ENCODE data around the gene KIF5B. TPM values are rescaled to one million over a fixed set of nuclear protein-coding genes. Genes with fewer than 3 reads are reported as not detected.

KIF5B gene
- total and polyA plus RNA-seq, 2 of the 4 experiments (the other 2 are of a cell fraction), result 33.5 to 68.5 TPM

DNA sequence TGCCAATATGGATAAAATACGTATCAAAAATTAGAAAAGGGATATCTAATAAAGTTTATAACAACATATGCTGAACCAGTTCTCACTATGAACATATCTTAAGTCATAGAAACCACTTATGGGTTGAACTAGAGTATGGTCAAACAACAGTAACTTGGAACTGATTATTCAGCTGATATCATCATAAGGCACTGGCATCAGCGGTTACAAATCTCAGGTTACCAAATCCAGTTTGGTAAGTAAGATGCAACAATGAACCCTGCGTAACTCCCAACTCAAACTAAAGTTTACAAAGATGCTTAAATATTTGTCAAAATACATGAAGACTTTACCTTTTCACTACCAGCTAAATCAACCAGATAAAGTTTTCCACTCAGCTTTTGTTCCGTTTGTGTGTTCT, 19.3 kb downstream of the KIF5B start:
- dilution Hi-C loops (cut with HindIII; ENCODE audit: low sequenced_read_pairs, unreplicated experiment) (no loop called here), intact Hi-C loops (cut with micrococcal nuclease) (no loop called here), in situ Hi-C loops (cut with MboI; ENCODE audit: low sequenced_read_pairs) (no loop called here)
- H3K27ac ChIP-seq (ENCODE audit: insufficient read depth, low read length), result no peak overlapping the region
- H3K4me3 ChIP-seq (ENCODE audit: insufficient read depth, low read depth, low read length), result no peak overlapping the region
- H4K5ac ChIP-seq (ENCODE audit: low read depth, low read length), result no peak overlapping the region
- no peak overlapping the region for H3K4me2 ChIP-seq (ENCODE audit: low read depth, low read length)
- H2BK20ac ChIP-seq (ENCODE audit: low read depth, low read length), result no peak overlapping the region
- H3K56ac ChIP-seq (ENCODE audit: extremely low read depth, insufficient read depth, low read length), result no peak overlapping the region
- ChIA-PET POLR2A (ENCODE audit: unreplicated experiment) (no interaction called here), CTCF (no interaction called here)
- H3K18ac ChIP-seq (ENCODE audit: low read depth, low read length), result no peak overlapping the region
- no peak overlapping the region for H2AK5ac ChIP-seq (ENCODE audit: low read depth, low read length)
- no peak overlapping the region for H3K23ac ChIP-seq (ENCODE audit: low read depth, low read length)
- H2AK9ac ChIP-seq (replicated peaks; ENCODE audit: low read depth, low read length, poor library complexity), result no peak overlapping the region
- no peak for DNase-seq
- H3K36me3 ChIP-seq (ENCODE audit: control insufficient read depth, insufficient read depth, low read length), result peaks cover 31% of the 10 kb centered on the region
- no peaks in the 10 kb centered on the region for H3K27me3 ChIP-seq (ENCODE audit: control insufficient read depth, insufficient read depth, low read length)
- no TSS peak for BruUV-seq (replicated peaks)
- no peak overlapping the region for H3K14ac ChIP-seq (replicated peaks; ENCODE audit: low read depth, low read length)
- H4K91ac ChIP-seq (ENCODE audit: insufficient read depth, low read depth, low read length), result no peak overlapping the region
- no peak overlapping the region for H2AFZ ChIP-seq (replicated peaks; ENCODE audit: low read length, poor library complexity)
- H3K4ac ChIP-seq (ENCODE audit: low read depth, low read length), result no peak overlapping the region
- H2BK120ac ChIP-seq (ENCODE audit: low read depth, low read length), result no peak overlapping the region
- peaks cover 3% of the 10 kb centered on the region; the same call in 1 of the 2 replicates for H3K9me1 ChIP-seq (ENCODE audit: insufficient read depth, low read length)
- WGBS, 2 experiments (ENCODE audit: extremely low coverage in 2 of 2, insufficient read length in 1 of 2), result 100% methylated on average over 1 of the region's 4 CpGs; no CpG with 5 or more reads in 1 of the 2 experiments
- TF ChIP-seq FOS (IDR thresholded peaks at IDR 0.05; ENCODE audit: low read depth, low read length) (no peak), RFX5 (IDR thresholded peaks at IDR 0.05; ENCODE audit: low read depth, low read length) (no peak), MAZ (IDR thresholded peaks at IDR 0.05; ENCODE audit: borderline replicate concordance, low read depth, low read length) (no peak), CHD1 (IDR thresholded peaks at IDR 0.05; ENCODE audit: low read depth, low read length) (no peak), SMC3 (IDR thresholded peaks at IDR 0.05; ENCODE audit: low read depth, low read length) (no peak), CEBPB (IDR thresholded peaks at IDR 0.05; ENCODE audit: low read depth, low read length) (no peak), NFE2L2 (IDR thresholded peaks at IDR 0.05; ENCODE audit: low read depth, low read length) (no peak), BHLHE40 (IDR thresholded peaks at IDR 0.05; ENCODE audit: low read depth, low read length) (no peak), RAD21 (IDR thresholded peaks at IDR 0.05; ENCODE audit: low read length) (no peak), RCOR1 (IDR thresholded peaks at IDR 0.05; ENCODE audit: insufficient replicate concordance, low read length) (no peak), POLR2A (IDR thresholded peaks at IDR 0.05; ENCODE audit: low read depth, low read length) (no peak), MAFK (IDR thresholded peaks at IDR 0.05; ENCODE audit: low read depth, low read length) (no peak), MXI1 (IDR thresholded peaks at IDR 0.05; ENCODE audit: borderline replicate concordance, low read depth, low read length) (no peak), ELK1 (IDR thresholded peaks at IDR 0.05; ENCODE audit: borderline replicate concordance, low read depth, low read length) (no peak), CTCF (conservative IDR thresholded peaks at IDR 0.05; ENCODE audit: low read depth, low read length) (no peak)
- TF ChIP-seq, protein P1, sequence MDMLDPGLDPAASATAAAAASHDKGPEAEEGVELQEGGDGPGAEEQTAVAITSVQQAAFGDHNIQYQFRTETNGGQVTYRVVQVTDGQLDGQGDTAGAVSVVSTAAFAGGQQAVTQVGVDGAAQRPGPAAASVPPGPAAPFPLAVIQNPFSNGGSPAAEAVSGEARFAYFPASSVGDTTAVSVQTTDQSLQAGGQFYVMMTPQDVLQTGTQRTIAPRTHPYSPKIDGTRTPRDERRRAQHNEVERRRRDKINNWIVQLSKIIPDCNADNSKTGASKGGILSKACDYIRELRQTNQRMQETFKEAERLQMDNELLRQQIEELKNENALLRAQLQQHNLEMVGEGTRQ (IDR thresholded peaks at IDR 0.05; ENCODE audit: low read depth, low read length), result no peak
- no peak overlapping the region for H3K9ac ChIP-seq (ENCODE audit: low read depth, low read length)
- peaks cover 5 to 35% of the 10 kb centered on the region in 2 experiments; a peak in 3 of 4 replicates for H3K79me1 ChIP-seq (ENCODE audit: low read depth in 1 of 2, low read length in 2 of 2)
- H2BK15ac ChIP-seq (ENCODE audit: low read depth, low read length), result no peak overlapping the region
- H4K8ac ChIP-seq (ENCODE audit: low read depth in 2 of 2, low read length in 2 of 2), result no peak overlapping the region
- H4K20me1 ChIP-seq (ENCODE audit: insufficient read depth, low read length), result peaks cover 34% of the 10 kb centered on the region
- H2BK5ac ChIP-seq (ENCODE audit: low read depth, low read length, poor library complexity, severe bottlenecking), result no peak overlapping the region
- no peak for ATAC-seq (ENCODE audit: low read depth)
- H3K9me3 ChIP-seq (ENCODE audit: control insufficient read depth, insufficient read depth, low read length), result no peaks in the 10 kb centered on the region
- peaks cover 7% of the 10 kb centered on the region; the same call in 1 of the 2 replicates for H3K4me1 ChIP-seq (ENCODE audit: control insufficient read depth, insufficient read depth, low read length)
